ENCODE data around the gene CXCL17.

The CXCL17 gene

GRCh38 chr19:42440357-42441048 lies 2.2 kb downstream of the CXCL17 start:
- Histone ChIP-seq H3K27me3 (ENCODE audit: control insufficient read depth, insufficient read depth, low read length) (peaks cover 18% of the 10 kb centered on the region), H3K9ac (ENCODE audit: low read depth, low read length) (no peak overlapping the region), H3K36me3 (ENCODE audit: control insufficient read depth, insufficient read depth, low read length) (no peaks in the 10 kb centered on the region), H3K27ac (ENCODE audit: low read depth, low read length) (no peak overlapping the region), H3K4me1 (ENCODE audit: control insufficient read depth, insufficient read depth, low read length) (peaks cover 5% of the 10 kb centered on the region; the same call in 1 of the 2 replicates), H3K9me3 (ENCODE audit: control insufficient read depth, insufficient read depth, low read length) (no peaks in the 10 kb centered on the region), H3K4me3 (ENCODE audit: low read depth, low read length) (no peak overlapping the region)

GRCh38 chr19:42436006-42436405 lies 6.7 kb downstream of the CXCL17 start:
- H3K9ac ChIP-seq (ENCODE audit: low read depth, low read length): no peak overlapping the region
- H3K27me3 ChIP-seq (ENCODE audit: control insufficient read depth, insufficient read depth, low read length): peaks cover 16% of the 10 kb centered on the region
- H3K9me3 ChIP-seq (ENCODE audit: control insufficient read depth, insufficient read depth, low read length): no peaks in the 10 kb centered on the region
- H3K27ac ChIP-seq (ENCODE audit: low read depth, low read length): no peak overlapping the region
- no peak overlapping the region for H3K4me3 ChIP-seq (ENCODE audit: low read depth, low read length)
- H3K36me3 ChIP-seq (ENCODE audit: control insufficient read depth, insufficient read depth, low read length): no peaks in the 10 kb centered on the region
- H3K4me1 ChIP-seq (ENCODE audit: control insufficient read depth, insufficient read depth, low read length): no peaks in the 10 kb centered on the region

GRCh38 chr19:42435316-42435715 lies 7.4 kb downstream of the CXCL17 start:
- Histone ChIP-seq H3K27me3 (ENCODE audit: control insufficient read depth, insufficient read depth, low read length) (peaks cover 10% of the 10 kb centered on the region; the same call in 1 of the 2 replicates), H3K9me3 (ENCODE audit: control insufficient read depth, insufficient read depth, low read length) (no peaks in the 10 kb centered on the region), H3K9ac (ENCODE audit: low read depth, low read length) (no peak overlapping the region), H3K36me3 (ENCODE audit: control insufficient read depth, insufficient read depth, low read length) (no peaks in the 10 kb centered on the region), H3K27ac (ENCODE audit: low read depth, low read length) (no peak overlapping the region), H3K4me1 (ENCODE audit: control insufficient read depth, insufficient read depth, low read length) (no peaks in the 10 kb centered on the region), H3K4me3 (ENCODE audit: low read depth, low read length) (no peak overlapping the region)

GRCh38 chr19:42433503-42434260 lies 9.1 kb downstream of the CXCL17 start:
- Histone ChIP-seq H3K4me3 (ENCODE audit: low read depth, low read length) (no peak overlapping the region), H3K9me3 (ENCODE audit: control insufficient read depth, insufficient read depth, low read length) (no peaks in the 10 kb centered on the region), H3K27ac (ENCODE audit: low read depth, low read length) (no peak overlapping the region), H3K9ac (ENCODE audit: low read depth, low read length) (no peak overlapping the region), H3K4me1 (ENCODE audit: control insufficient read depth, insufficient read depth, low read length) (no peaks in the 10 kb centered on the region), H3K36me3 (ENCODE audit: control insufficient read depth, insufficient read depth, low read length) (no peaks in the 10 kb centered on the region), H3K27me3 (ENCODE audit: control insufficient read depth, insufficient read depth, low read length) (peaks cover 10% of the 10 kb centered on the region; the same call in 1 of the 2 replicates)

GRCh38 chr19:42431486-42431885 lies 11.3 kb downstream of the CXCL17 start:
- no peak overlapping the region for H3K9ac ChIP-seq (ENCODE audit: low read depth, low read length)
- no peak overlapping the region for H3K4me3 ChIP-seq (ENCODE audit: low read depth, low read length)
- H3K36me3 ChIP-seq (ENCODE audit: control insufficient read depth, insufficient read depth, low read length): no peaks in the 10 kb centered on the region
- no peak overlapping the region for H3K27ac ChIP-seq (ENCODE audit: low read depth, low read length)
- no peaks in the 10 kb centered on the region for H3K9me3 ChIP-seq (ENCODE audit: control insufficient read depth, insufficient read depth, low read length)
- no peaks in the 10 kb centered on the region for H3K4me1 ChIP-seq (ENCODE audit: control insufficient read depth, insufficient read depth, low read length)
- H3K27me3 ChIP-seq (ENCODE audit: control insufficient read depth, insufficient read depth, low read length): peaks cover 21% of the 10 kb centered on the region

- Histone ChIP-seq H3K4me1 (ENCODE audit: control insufficient read depth, insufficient read depth, low read length) (peaks cover 3% of the 10 kb centered on the region; the same call in 1 of the 2 replicates), H3K4me3 (ENCODE audit: low read depth, low read length) (no peak overlapping the region), H3K9me3 (ENCODE audit: control insufficient read depth, insufficient read depth, low read length) (no peaks in the 10 kb centered on the region), H3K36me3 (ENCODE audit: control insufficient read depth, insufficient read depth, low read length) (no peaks in the 10 kb centered on the region), H3K27ac (ENCODE audit: low read depth, low read length) (no peak overlapping the region), H3K27me3 (ENCODE audit: control insufficient read depth, insufficient read depth, low read length) (peaks cover 46% of the 10 kb centered on the region), H3K9ac (ENCODE audit: low read depth, low read length) (no peak overlapping the region)
Measured at GRCh38 chr19:42428676-42429075, 14.1 kb downstream of the CXCL17 start.

- no peak within 1 kb of the TSS for H3K27ac ChIP-seq (ENCODE audit: low read depth, low read length)
- peaks cover 3% of the 10 kb centered on the region; the same call in 1 of the 2 replicates for H3K4me1 ChIP-seq (ENCODE audit: control insufficient read depth, insufficient read depth, low read length)
- no peaks in the 10 kb centered on the region for H3K36me3 ChIP-seq (ENCODE audit: control insufficient read depth, insufficient read depth, low read length)
- H3K27me3 ChIP-seq (ENCODE audit: control insufficient read depth, insufficient read depth, low read length): peaks cover 53% of the 10 kb centered on the region
- no peak within 1 kb of the TSS for H3K4me3 ChIP-seq (ENCODE audit: low read depth, low read length)
- H3K9me3 ChIP-seq (ENCODE audit: control insufficient read depth, insufficient read depth, low read length): no peaks in the 10 kb centered on the region
- no peak within 1 kb of the TSS for H3K9ac ChIP-seq (ENCODE audit: low read depth, low read length)
Measured at GRCh38 chr19:42427313-42427712, 15.4 kb downstream of the CXCL17 start, which contains the start of gene LIPE. LIPE (minus strand) TSS chr19:42427388; CDS start chr19:42427149, 239 bp downstream.

GRCh38 chr19:42426643-42427042 lies 16.1 kb downstream of the CXCL17 start:
- Histone ChIP-seq H3K4me3 (ENCODE audit: low read depth, low read length) (no peak overlapping the region), H3K27ac (ENCODE audit: low read depth, low read length) (no peak overlapping the region), H3K36me3 (ENCODE audit: control insufficient read depth, insufficient read depth, low read length) (no peaks in the 10 kb centered on the region), H3K27me3 (ENCODE audit: control insufficient read depth, insufficient read depth, low read length) (peaks cover 59% of the 10 kb centered on the region), H3K9ac (ENCODE audit: low read depth, low read length) (no peak overlapping the region), H3K4me1 (ENCODE audit: control insufficient read depth, insufficient read depth, low read length) (peaks cover 3% of the 10 kb centered on the region; the same call in 1 of the 2 replicates), H3K9me3 (ENCODE audit: control insufficient read depth, insufficient read depth, low read length) (no peaks in the 10 kb centered on the region)

GRCh38 chr19:42424712-42425131 lies 18.0 kb downstream of the CXCL17 start:
- Histone ChIP-seq H3K4me3 (ENCODE audit: low read depth, low read length) (no peak overlapping the region), H3K36me3 (ENCODE audit: control insufficient read depth, insufficient read depth, low read length) (no peaks in the 10 kb centered on the region), H3K9me3 (ENCODE audit: control insufficient read depth, insufficient read depth, low read length) (no peaks in the 10 kb centered on the region), H3K4me1 (ENCODE audit: control insufficient read depth, insufficient read depth, low read length) (peaks cover 3% of the 10 kb centered on the region; the same call in 1 of the 2 replicates), H3K27ac (ENCODE audit: low read depth, low read length) (no peak overlapping the region), H3K27me3 (ENCODE audit: control insufficient read depth, insufficient read depth, low read length) (peaks cover 72% of the 10 kb centered on the region), H3K9ac (ENCODE audit: low read depth, low read length) (no peak overlapping the region)

DNA sequence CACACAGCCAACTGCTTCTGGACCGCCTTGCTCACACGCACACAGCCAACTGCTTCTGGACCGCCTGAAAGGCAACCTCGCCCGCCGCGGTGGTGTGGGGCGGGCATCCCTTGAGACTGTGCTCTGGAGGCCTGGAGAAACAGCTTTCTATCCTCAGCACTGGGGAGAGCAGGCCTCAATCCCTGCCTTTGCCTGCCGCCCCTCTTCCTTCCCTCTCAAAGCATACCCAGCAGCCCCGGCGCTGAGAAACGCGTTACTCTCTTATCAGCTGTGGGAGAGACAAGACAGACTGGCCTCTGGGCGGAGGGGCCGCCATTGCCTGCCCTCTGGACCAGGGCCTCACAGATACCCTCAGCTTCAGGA lies 18.4 kb downstream of the CXCL17 start:
- H3K9ac ChIP-seq (ENCODE audit: low read depth, low read length): no peak overlapping the region
- H3K27me3 ChIP-seq (ENCODE audit: control insufficient read depth, insufficient read depth, low read length): peaks cover 73% of the 10 kb centered on the region
- H3K4me3 ChIP-seq (ENCODE audit: low read depth, low read length): no peak overlapping the region
- H3K9me3 ChIP-seq (ENCODE audit: control insufficient read depth, insufficient read depth, low read length): no peaks in the 10 kb centered on the region
- no peaks in the 10 kb centered on the region for H3K36me3 ChIP-seq (ENCODE audit: control insufficient read depth, insufficient read depth, low read length)
- no peak overlapping the region for H3K27ac ChIP-seq (ENCODE audit: low read depth, low read length)
- peaks cover 3% of the 10 kb centered on the region; the same call in 1 of the 2 replicates for H3K4me1 ChIP-seq (ENCODE audit: control insufficient read depth, insufficient read depth, low read length)

All from HUES48 (cell line).